Measurements from ENCODE around the gene CCDC177. TPM values are rescaled to one million over a fixed set of nuclear protein-coding genes. Genes with fewer than 3 reads are reported as not detected.

Gene CCDC177
- total and polyA plus RNA-seq, 9 of the 15 experiments (the other 6 are each of a cell fraction or from before 2014, with no cell fraction given), result not detected

GRCh38 chr14:69611172-69612013, 36.7 kb upstream of the CCDC177 start, which contains the start of gene SUSD6 (continued):
- peak; percentile 90 for TF ChIP-seq TFAP4 (CRISPR knock-in tag; IDR thresholded peaks at IDR 0.05; ENCODE audit: borderline replicate concordance)
- no peak for TF ChIP-seq FOXA3 (CRISPR knock-in tag; conservative IDR thresholded peaks at IDR 0.05 in 1 of 2, IDR thresholded peaks at IDR 0.05 in 1 of 2)
- TF ChIP-seq MTA3 (IDR thresholded peaks at IDR 0.05; ENCODE audit: borderline replicate concordance), result no peak
- TF ChIP-seq PBX2 (CRISPR knock-in tag; IDR thresholded peaks at IDR 0.05; ENCODE audit: low read depth), result no peak
- TF ChIP-seq PBX2 (tag; conservative IDR thresholded peaks at IDR 0.05; ENCODE audit: low read depth), result no peak
- no peak for TF ChIP-seq CEBPZ (IDR thresholded peaks at IDR 0.05; ENCODE audit: borderline replicate concordance, low read depth, low read length)
- TF ChIP-seq CXXC5 (CRISPR knock-in tag; IDR thresholded peaks at IDR 0.05), result peak; percentile 66
- no peak for TF ChIP-seq HDAC3 (IDR thresholded peaks at IDR 0.05; ENCODE audit: borderline replicate concordance, partially characterized antibody)
- TF ChIP-seq JUND (IDR thresholded peaks at IDR 0.05; ENCODE audit: borderline replicate concordance, low read depth, low read length), result no peak
- no peak for TF ChIP-seq JUND (tag; IDR thresholded peaks at IDR 0.05; ENCODE audit: borderline replicate concordance, low read depth, low read length)
- TF ChIP-seq CCNT2 (IDR thresholded peaks at IDR 0.05; ENCODE audit: borderline replicate concordance, extremely low read depth, insufficient read length, low read depth, low read length), result peak; percentile 20
- no peak for TF ChIP-seq TAF1 (IDR thresholded peaks at IDR 0.05; ENCODE audit: control insufficient read depth, extremely low read depth, insufficient read depth, low read length, severe bottlenecking)
- TF ChIP-seq POLR2B (IDR thresholded peaks at IDR 0.05; ENCODE audit: low read depth, partially characterized antibody), result no peak
- TF ChIP-seq RHOXF2B (CRISPR knock-in tag; conservative IDR thresholded peaks at IDR 0.05), result no peak
- TF ChIP-seq THRA (IDR thresholded peaks at IDR 0.05), result no peak
- no peak for TF ChIP-seq KDM4B (IDR thresholded peaks at IDR 0.05; ENCODE audit: borderline replicate concordance in 2 of 2, low read depth in 1 of 2)
- TF ChIP-seq RBFOX2 (IDR thresholded peaks at IDR 0.05; ENCODE audit: low read depth, low read length), result peak; percentile 62
- no peak for TF ChIP-seq TCF7L2 (IDR thresholded peaks at IDR 0.05; ENCODE audit: low read depth, low read length)
